HG03565 (cell line): ENCODE measurements around the gene CLEC2D.
A peak's percentile ranks its signal among the peaks of the same experiment; 100 is the strongest.
"Not testable (repeated sequence)": the region's sequence is repeated elsewhere in the genome, so short reads cannot be mapped to it uniquely, and the experiment has no call there.

Experiments used
- ATAC-seq: cut with Tn5 transposase; IDR thresholded peaks from one replicate; pipeline ENCODE4 v1.9.1; 2021; ENCODE audit warnings: mild to moderate bottlenecking, moderate library complexity; ENCODE audit not compliant: unreplicated experiment

The CLEC2D gene

DNA sequence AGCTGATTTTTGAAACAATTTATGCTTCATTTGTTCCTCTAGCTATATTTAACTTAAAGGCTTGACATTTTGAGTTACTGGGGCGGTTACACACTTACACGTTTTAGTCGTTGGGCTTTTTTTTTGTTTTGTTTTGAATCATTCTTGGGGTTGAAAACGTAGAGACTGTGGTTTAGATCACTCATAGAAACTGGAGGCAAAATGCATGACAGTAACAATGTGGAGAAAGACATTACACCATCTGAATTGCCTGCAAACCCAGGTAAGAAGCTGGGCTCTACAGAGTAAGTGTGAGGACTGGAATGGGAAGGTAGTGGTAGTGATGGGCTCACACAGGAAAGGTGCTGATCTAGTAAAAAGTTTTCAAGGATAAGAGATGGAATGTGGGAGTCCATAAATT is at the start of gene CLEC2D:
Gene CLEC2D, plus strand, starts transcription at position 180 of the 400 bp plus-strand sequence. Its CDS starts 22 bp downstream, at position 202.
- peak; percentile 33 for ATAC-seq

DNA sequence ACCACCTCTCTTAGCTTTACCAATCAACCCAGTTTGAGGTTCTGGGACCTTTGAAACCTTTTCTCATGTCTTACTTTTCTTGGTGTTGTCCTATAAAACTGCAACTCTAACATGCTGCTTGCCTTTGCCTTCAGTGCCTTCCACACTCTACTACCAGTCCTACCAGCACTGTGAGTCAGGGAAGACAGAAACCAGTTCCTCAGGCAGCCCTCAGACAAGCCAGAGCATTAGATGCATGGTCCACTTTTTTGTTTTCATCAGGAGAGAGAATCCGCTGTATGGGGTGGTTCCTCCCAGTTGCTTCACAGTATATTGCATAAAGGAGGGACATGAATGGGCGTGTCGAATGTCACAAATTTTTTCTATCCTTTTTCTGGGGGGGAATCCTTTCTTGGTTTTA is 44.5 kb upstream of the CLEC2D start:
- ATAC-seq, result no peak

GRCh38 chr12:9626291-9626690 is 43.2 kb upstream of the CLEC2D start:
- ATAC-seq, result no peak

GRCh38 chr12:9626821-9627220 is 42.7 kb upstream of the CLEC2D start:
- ATAC-seq, result no peak

GRCh38 chr12:9632766-9633165 is 36.7 kb upstream of the CLEC2D start:
- no peak for ATAC-seq

DNA sequence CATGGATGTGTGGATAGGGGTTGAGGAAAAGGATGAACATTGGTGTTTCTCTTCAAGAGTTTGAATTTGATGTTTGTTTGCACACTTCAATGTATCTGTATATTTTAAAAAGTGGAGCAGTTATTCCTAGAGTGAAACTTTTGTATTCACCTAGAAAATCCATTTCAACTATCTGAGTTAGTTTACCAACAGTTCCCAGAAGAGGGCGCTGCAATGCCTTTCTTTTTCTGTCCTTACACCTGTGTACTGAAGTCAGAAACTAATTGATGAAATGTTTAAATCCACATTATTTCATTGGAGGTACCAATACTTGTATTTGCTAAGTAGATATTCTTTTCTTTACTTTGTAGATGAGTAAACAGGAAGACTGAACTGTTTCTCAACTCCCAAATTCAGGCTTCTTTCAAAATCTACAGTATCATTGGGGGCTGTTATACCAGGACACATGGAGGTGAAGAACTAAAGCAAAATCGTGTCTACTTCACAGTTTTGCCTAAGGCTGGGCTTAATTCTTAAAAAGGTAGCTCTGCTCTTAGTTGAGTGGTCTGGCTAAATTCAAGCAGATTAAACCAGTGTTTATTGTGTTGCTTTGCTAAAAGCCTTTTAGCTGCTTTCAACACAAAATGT is 35.2 kb upstream of the CLEC2D start:
- ATAC-seq, result no peak

- no peak for ATAC-seq
These were observed 34.4 kb upstream of the CLEC2D start for GRCh38 chr12:9634969-9635754.

DNA sequence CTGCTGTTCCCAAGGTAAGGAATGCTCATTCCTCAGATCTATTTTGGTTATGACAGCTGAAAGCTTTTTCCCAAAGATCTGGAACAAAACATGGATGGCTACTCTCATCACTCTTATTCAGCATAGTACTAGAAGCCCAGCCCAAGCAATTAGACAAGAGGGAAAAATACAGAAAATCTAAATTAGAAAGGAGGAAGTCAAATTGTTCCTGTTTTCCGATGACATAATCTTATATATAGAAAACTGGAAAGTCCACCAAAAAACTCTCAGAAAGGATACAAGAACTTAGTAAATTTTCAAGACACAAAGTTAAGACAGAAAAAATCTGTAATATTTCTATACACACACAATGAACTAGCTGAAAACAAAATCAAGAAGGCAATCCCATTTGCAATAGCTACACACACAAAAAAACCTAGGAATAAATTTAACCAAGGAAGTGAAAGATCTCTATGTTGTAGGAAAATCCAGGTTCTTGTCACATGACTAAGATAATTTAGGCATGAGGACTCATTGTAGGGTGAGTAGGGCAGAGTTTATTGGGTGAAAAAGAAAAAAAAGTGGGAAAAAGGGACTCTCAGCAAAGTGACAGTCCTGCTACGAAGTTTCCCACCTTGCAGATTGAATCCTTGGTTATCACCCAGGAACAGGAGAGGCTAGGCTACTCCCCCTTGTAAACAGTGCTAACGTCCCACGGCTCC is 33.2 kb upstream of the CLEC2D start:
- ATAC-seq, result no peak

GRCh38 chr12:9636851-9637206 is 32.7 kb upstream of the CLEC2D start:
- ATAC-seq, result no peak

- no peak for ATAC-seq
These were observed 29.5 kb upstream of the CLEC2D start for GRCh38 chr12:9640024-9640423.

DNA sequence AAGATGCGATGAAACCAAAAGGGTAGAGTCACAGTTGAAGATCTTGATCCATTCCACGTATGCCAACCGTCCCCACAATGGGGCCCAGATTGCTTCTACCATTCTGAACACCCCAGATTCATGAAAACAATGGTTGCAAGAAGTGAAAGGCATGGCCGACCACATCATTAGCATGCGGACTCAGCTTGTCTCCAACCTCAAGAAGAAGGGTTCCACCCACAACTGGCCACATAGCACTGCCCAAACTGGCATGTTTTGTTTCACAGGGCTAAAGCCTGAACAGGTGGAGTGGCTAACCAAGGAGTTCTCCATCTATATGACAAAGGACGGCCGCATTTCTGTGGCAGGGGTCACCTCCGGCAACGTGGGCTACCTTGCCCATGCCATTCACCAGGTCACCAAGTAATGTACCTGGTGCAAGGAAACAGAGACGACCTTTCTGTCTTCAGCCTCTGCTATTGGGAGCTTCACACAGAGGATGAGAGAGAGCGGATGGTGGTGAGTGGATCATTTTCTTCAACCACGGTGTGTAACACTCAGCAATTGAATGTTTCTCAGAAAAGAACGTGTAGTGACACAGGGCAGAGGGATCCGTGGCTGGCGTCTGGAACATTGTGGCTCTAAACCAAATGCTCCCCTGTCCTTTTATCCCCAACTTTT is 26.8 kb upstream of the CLEC2D start:
- ATAC-seq, result no peak

- ATAC-seq, result no peak
These were observed 26.2 kb upstream of the CLEC2D start for GRCh38 chr12:9643266-9643660.

- ATAC-seq, result not testable (repeated sequence)
These were observed 24.4 kb upstream of the CLEC2D start for GRCh38 chr12:9644985-9645551.

- ATAC-seq, result no peak
These were observed 22.4 kb upstream of the CLEC2D start for GRCh38 chr12:9646794-9647781.

DNA sequence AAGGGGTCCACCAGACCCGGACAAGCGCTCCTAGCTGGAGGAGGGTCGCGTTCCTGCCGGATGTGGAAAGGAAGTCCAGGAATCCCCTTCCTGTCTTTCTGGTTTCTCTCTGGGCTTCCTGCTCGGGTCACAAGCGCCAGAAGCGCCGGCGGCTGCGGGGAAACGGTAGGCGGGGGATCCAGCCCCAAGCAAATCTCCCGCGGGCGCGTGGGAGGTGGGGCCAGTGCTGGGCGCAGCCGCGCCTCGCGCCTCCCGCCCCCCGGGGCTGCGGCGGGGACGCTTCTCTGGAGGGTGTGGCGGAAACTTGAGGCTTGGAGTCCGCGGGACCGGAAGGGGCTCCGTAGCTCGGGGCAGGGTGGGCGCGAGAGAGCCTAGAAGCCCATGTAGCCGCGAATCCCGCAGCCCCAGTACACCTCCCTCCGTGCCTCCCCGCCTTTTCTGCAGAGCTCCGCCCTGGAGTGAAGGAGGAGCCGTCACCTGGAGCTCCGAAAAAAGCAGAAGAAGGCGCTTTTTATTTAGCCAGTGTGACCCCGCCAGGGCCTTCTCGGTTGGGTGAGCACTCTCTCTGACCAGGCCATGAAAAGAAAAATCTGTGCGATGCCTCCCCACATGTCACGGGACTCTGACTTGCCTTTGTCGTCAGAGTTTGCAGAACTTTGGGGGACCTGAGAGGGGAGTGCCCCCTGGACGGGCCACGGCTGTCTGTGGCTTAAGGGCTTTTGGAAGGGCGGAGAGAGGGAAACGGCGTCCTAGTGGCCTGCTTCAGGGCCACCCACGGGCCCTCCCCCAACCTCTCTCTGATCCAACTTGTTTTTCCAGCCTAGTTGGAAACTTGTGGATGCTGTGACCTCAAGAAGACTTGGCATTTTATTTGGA is 21.4 kb upstream of the CLEC2D start:
- ATAC-seq, result peak; percentile 44

GRCh38 chr12:9648701-9649531 is 20.6 kb upstream of the CLEC2D start:
- no peak for ATAC-seq

- no peak for ATAC-seq
These were observed 20.0 kb upstream of the CLEC2D start for GRCh38 chr12:9649532-9649940.

DNA sequence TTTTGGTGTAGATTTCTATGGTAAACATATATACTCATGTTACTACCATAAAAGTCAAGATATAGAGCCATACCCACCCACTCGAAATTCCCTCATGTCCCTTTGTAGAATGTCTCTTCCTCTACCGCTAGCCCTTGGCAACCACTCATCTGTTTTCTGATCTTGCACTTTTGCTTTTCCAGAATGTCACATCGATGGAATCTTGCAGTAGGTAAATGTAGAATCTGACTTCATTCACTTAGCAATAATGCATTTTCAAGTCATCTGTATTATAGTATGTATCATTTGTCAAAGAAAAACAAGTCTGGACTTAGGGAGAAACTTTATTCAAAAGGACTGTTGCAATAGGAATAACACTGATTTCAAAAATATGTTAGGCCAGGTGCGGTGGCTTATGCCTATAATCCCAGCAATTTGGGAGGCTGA is 19.3 kb upstream of the CLEC2D start:
- ATAC-seq, result no peak
